Airway epithelial cell (primary cell): ENCODE measurements around the gene ZNF594. TPM values are rescaled to one million over a fixed set of nuclear protein-coding genes. Genes with fewer than 3 reads are reported as not detected.

ENCODE experiments used
- total RNA-seq: library from RNA; depleted of rRNA; stranded (reverse); fragments of >200 nt; gene quantifications from 2 replicates; pipeline ENCODE4 v1.2.3, GENCODE V29; 2015

Gene ZNF594
- total RNA-seq: 3.3 and 8.1 TPM in 2 replicates

GRCh38 chr17:5191541-5192417 is at the start of gene ZNF594:
Gene ZNF594 (minus strand): TSS chr17:5191868. CDS start chr17:5184256, 7,612 bp downstream.

GRCh38 chr17:5234645-5235576 is 43.2 kb upstream of the ZNF594 start, which contains the start of gene SCIMP:
Gene SCIMP (minus strand): TSS chr17:5234860. CDS start chr17:5234755, 105 bp downstream.

Other genes starting within 250 kb of the ZNF594 start
- gene PFN1, start 243.3 kb downstream of the ZNF594 start, total RNA-seq: 1,491 and 1,690 TPM in 2 replicates
- 0.37 and 0.56 TPM in 2 replicates for gene ENO3, start 240.7 kb downstream of the ZNF594 start, total RNA-seq
- gene SPAG7, start 224.1 kb downstream of the ZNF594 start, total RNA-seq: 62.1 and 64.7 TPM in 2 replicates
- gene CAMTA2, start 204.2 kb downstream of the ZNF594 start, total RNA-seq: 11.8 and 18.3 TPM in 2 replicates
- gene INCA1, start 194.3 kb downstream of the ZNF594 start, total RNA-seq: 0.42 TPM in 1 of 2 replicates, not detected in the other
- 85.1 and 85.2 TPM in 2 replicates for gene KIF1C, start 193.9 kb downstream of the ZNF594 start, total RNA-seq
- 0.35 and 0.70 TPM in 2 replicates for gene SLC52A1, start 156.4 kb downstream of the ZNF594 start, total RNA-seq
- gene ZFP3, start 113.4 kb downstream of the ZNF594 start, total RNA-seq: 0.14 and 0.71 TPM in 2 replicates
- gene ZNF232, start 80.0 kb downstream of the ZNF594 start, total RNA-seq: 1.6 and 3.4 TPM in 2 replicates
- gene USP6, start 75.8 kb downstream of the ZNF594 start, total RNA-seq: not detected in 2 replicates
- not detected in 2 replicates for gene SCIMP, start 43.0 kb upstream of the ZNF594 start, total RNA-seq
- 21.5 and 21.7 TPM in 2 replicates for gene RABEP1, start 90.4 kb upstream of the ZNF594 start, total RNA-seq
- gene NUP88, start 227.8 kb upstream of the ZNF594 start, total RNA-seq: 64.2 and 77.8 TPM in 2 replicates
- gene RPAIN, start 228.3 kb upstream of the ZNF594 start, total RNA-seq: 29.5 and 41.8 TPM in 2 replicates
- 324 and 365 TPM in 2 replicates for gene C1QBP, start 247.3 kb upstream of the ZNF594 start, total RNA-seq